Colonic mucosa (tissue), 4 donors: ENCODE measurements around the gene ZNF827. TPM values are rescaled to one million over a fixed set of nuclear protein-coding genes. Genes with fewer than 3 reads are reported as not detected.
A peak's percentile ranks its signal among the peaks of the same experiment; 100 is the strongest.

ENCODE experiments used
- DNase-seq: peaks from one replicate; pipeline ENCODE4 v3.0.0-alpha.2; 2020
- H3K27ac ChIP-seq: fragments of 200-600 bp; one replicate; pipeline ENCODE4 v1.8.0; 2021
- H3K27me3 ChIP-seq: fragments of 200-600 bp; one replicate; pipeline ENCODE4 v1.8.0; 2021
- H3K36me3 ChIP-seq: fragments of 200-600 bp; one replicate; pipeline ENCODE4 v1.8.0; 2021
- H3K4me1 ChIP-seq: fragments of 200-600 bp; one replicate; pipeline ENCODE4 v1.8.0; 2021; ENCODE audit warnings: mild to moderate bottlenecking
- H3K4me3 ChIP-seq: fragments of 200-600 bp; one replicate; pipeline ENCODE4 v1.8.0; 2021
- H3K9ac ChIP-seq, 2 donors: one replicate each; pipeline ENCODE4 v1.7.0; 2013; ENCODE audit warnings: control low read depth in 2 of 2, low read depth in 2 of 2, low read length in 2 of 2
- H3K9me3 ChIP-seq: fragments of 200-600 bp; one replicate; pipeline ENCODE4 v1.8.0; 2021
- intact Hi-C: fragments of 100-400 bp; cut with DNase I; formaldehyde crosslinking; loops from one replicate; pipeline ENCODE4 v1.14.1; 2022
- total RNA-seq, 2 donors: library from RNA; stranded (reverse); fragmentation: NEBNext Ultra II Directional in 1 of 2; extraction: Animal tissue kit (Norgen Biotek cat#: 25700) in 1 of 2; gene quantifications; one replicate each; pipeline ENCODE4 v1.2.1, GENCODE V29; 2021
- TF ChIP-seq, protein P1 (sequence below): fragments of 200-600 bp; IDR thresholded peaks from one replicate; pipeline ENCODE4 v1.8.0; 2022; ENCODE audit warnings: antibody characterized with exemption, mild to moderate bottlenecking
- donor health status: healthy.
- donor health status: DM: no; HTN: no; CAD: no.
- donor health status: DM: no; HTN: no; CAD: no.

The ZNF827 gene
- total RNA-seq, 2 donors from 2014 or later: 17.9 to 19.7 TPM

DNA sequence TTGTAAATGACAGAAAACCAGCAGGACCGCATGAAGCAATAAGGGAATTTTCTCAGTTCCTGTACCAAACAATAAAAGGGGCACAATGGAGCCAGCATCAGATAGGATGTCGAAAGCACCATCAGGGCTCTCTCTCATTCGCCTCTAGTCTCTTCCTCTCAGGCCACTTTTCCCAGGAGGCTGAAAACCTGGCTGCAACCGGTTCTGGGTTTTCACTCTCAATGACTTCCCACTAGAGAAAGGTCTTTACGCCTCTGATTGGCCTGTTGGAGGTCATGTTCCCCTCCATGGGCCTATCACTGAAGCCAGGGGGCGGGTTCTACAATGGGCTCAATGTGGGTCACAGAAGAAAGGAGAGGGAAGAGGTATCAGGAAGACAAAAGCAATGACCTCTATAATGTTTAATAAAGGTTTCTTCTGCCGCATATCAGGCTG lies 29.3 kb downstream of the ZNF827 start:
- H3K27me3 ChIP-seq: no peaks in the 10 kb centered on the region
- H3K9ac ChIP-seq: peak overlapping the region in 1 of 2 donors; percentile 63
- H3K27ac ChIP-seq: peak overlapping the region; percentile 86
- TF ChIP-seq, protein P1, sequence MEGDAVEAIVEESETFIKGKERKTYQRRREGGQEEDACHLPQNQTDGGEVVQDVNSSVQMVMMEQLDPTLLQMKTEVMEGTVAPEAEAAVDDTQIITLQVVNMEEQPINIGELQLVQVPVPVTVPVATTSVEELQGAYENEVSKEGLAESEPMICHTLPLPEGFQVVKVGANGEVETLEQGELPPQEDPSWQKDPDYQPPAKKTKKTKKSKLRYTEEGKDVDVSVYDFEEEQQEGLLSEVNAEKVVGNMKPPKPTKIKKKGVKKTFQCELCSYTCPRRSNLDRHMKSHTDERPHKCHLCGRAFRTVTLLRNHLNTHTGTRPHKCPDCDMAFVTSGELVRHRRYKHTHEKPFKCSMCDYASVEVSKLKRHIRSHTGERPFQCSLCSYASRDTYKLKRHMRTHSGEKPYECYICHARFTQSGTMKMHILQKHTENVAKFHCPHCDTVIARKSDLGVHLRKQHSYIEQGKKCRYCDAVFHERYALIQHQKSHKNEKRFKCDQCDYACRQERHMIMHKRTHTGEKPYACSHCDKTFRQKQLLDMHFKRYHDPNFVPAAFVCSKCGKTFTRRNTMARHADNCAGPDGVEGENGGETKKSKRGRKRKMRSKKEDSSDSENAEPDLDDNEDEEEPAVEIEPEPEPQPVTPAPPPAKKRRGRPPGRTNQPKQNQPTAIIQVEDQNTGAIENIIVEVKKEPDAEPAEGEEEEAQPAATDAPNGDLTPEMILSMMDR: no peak
- H3K4me3 ChIP-seq: peak overlapping the region; percentile 32
- no peaks in the 10 kb centered on the region for H3K36me3 ChIP-seq
- H3K4me1 ChIP-seq: no peaks in the 10 kb centered on the region
- H3K9me3 ChIP-seq: no peaks in the 10 kb centered on the region
- intact Hi-C loops: no loop called here
- DNase-seq: peak; percentile 94

DNA sequence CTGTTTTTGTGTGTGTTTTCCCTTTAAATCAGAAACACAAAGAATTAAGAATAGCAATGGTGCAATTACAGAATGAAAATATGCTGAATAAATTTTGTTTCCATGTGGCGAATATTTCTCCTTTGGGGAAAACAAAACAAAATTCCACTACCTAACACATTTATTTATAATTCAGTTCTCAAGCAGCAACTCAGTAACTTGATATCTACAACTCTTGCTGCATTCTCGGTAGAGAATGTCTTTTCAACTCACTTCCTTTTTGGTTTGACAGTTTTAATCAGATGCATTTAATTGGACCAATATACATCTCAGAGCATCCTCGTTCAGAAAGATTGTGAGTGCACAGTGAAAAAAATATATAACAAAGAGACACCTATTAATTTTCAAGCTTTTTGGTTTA lies 30.8 kb downstream of the ZNF827 start:
- Histone ChIP-seq H3K27me3 (no peaks in the 10 kb centered on the region), H3K4me3 (no peak overlapping the region), H3K27ac (no peak overlapping the region), H3K4me1 (no peaks in the 10 kb centered on the region), H3K9me3 (no peaks in the 10 kb centered on the region), H3K9ac (no peak overlapping the region), H3K36me3 (no peaks in the 10 kb centered on the region)
- no peak for DNase-seq
- TF ChIP-seq, protein P1: no peak
- intact Hi-C loops: loop anchor here (2.0 kb wide), 1 partner anchor 23 kb away; no protein-coding TSS in a partner anchor

DNA sequence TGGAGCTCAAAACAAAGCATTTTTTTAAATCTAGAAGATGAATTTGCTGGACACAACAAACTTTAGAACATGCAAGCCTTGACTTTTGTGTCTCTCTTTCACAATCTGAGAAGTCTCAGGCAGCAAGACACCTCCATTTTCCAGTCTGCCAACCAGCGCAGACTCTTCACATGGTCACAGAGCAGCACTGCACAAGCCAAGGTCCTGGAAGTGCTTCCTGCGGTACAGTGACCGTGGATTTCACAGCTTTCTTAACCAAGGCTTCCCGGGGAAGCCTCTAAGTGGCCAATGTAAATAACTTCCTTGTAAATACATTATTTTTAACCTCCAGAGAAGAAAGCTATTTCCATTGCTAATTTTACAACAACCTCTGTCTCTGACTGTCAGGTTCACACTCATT lies 31.2 kb downstream of the ZNF827 start:
- no peak for DNase-seq
- Histone ChIP-seq H3K4me1 (no peaks in the 10 kb centered on the region), H3K27me3 (no peaks in the 10 kb centered on the region), H3K9ac (no peak overlapping the region), H3K27ac (no peak overlapping the region), H3K36me3 (no peaks in the 10 kb centered on the region), H3K4me3 (no peak overlapping the region), H3K9me3 (no peaks in the 10 kb centered on the region)
- intact Hi-C loops: loop anchor here (2.0 kb wide), 1 partner anchor 23 kb away; no protein-coding TSS in a partner anchor
- TF ChIP-seq, protein P1: no peak

DNA sequence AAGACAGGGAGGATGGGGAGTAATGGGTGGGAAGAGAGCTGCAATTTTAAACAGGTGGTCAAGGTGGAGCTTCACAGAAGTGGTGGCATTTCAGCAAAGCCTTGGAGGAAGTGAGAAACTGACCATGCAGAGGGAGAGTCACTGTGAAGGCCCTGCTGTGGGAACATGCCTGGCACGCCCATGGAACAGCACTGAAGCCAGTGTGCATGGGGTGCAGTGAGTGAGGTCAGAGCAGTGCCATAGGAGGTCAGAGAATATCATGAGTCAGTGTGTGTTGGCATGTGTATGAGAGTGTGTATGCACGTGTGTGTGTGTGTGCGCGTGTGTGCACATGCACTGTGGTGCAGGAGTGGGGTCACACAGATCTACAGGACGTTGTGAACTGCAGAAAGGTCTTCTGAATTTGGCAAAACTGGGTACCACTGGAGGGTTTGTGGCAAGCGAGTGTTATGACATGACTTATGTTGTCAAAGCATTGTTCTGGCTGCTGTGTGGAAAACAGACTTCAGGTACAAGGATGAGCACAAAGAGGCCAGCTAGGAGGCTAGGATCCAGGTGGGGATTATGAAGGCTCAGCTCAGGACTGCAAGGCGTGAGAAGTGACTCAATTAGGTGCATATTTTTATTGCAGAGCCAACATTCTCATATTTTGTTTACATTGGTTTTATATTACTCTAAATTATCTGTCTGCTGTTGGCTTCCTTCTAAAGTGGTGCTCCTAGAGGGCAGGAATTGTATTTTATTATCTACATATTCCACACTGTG lies 34.0 kb downstream of the ZNF827 start:
- intact Hi-C loops: no loop called here
- TF ChIP-seq, protein P1: no peak

DNA sequence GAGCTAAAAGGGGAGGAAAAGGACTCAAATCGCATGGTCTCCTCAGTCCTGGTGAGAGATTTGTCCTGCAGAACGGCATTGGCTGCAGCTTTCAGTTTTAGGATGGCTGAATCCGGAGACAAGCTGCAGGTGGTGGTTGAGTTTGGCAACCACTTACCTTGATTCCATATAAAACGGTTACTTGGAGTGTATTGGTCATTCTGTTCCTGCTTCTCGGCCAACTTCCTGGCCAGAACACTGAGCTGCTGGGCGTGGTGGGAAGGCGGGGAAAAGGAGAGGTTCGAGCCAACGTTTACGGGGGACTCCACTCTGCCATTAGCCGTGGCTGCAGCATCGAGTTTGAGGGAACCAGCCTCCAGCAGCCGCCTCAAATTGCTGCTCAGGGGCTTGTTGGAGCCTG lies 36.1 kb downstream of the ZNF827 start:
- no peaks in the 10 kb centered on the region for H3K9me3 ChIP-seq
- peak; percentile 25 for DNase-seq
- intact Hi-C loops: no loop called here
- no peak overlapping the region for H3K9ac ChIP-seq
- H3K27ac ChIP-seq: no peak overlapping the region
- no peak overlapping the region for H3K4me3 ChIP-seq
- H3K27me3 ChIP-seq: no peaks in the 10 kb centered on the region
- no peaks in the 10 kb centered on the region for H3K36me3 ChIP-seq
- no peaks in the 10 kb centered on the region for H3K4me1 ChIP-seq
- TF ChIP-seq, protein P1: no peak

More for the DNA sequence above, 34.0 kb downstream of the ZNF827 start:
- no peaks in the 10 kb centered on the region for H3K36me3 ChIP-seq
- no peaks in the 10 kb centered on the region for H3K9me3 ChIP-seq
- DNase-seq: no peak
- no peak overlapping the region for H3K4me3 ChIP-seq
- H3K4me1 ChIP-seq: no peaks in the 10 kb centered on the region
- H3K9ac ChIP-seq: no peak overlapping the region
- no peak overlapping the region for H3K27ac ChIP-seq
- H3K27me3 ChIP-seq: no peaks in the 10 kb centered on the region
